T-cell (primary cell): ENCODE data around the gene PRDM10. TPM values are rescaled to one million over a fixed set of nuclear protein-coding genes. Genes with fewer than 3 reads are reported as not detected.
"Not testable (repeated sequence)": the region's sequence is repeated elsewhere in the genome, so short reads cannot be mapped to it uniquely, and the experiment has no call there.

ENCODE experiments used
- ATAC-seq, 4 experiments: fragments of 200-7000 bp in 3 of 4; fragments of 150-1000 bp in 1 of 4; cut with Tn5 transposase; replicated peaks in 1 of 4; 1 replicate in 3 of 4; 2 replicates in 1 of 4; pipeline ENCODE4 v1.10.0; 2021; ENCODE audit warnings: moderate library complexity in 3 of 4, mild to moderate bottlenecking in 2 of 4, moderate number of reproducible peaks in 1 of 4
- CTCF ChIA-PET, 2 donors: fragments of 300-600 bp; sonication (Branson Sonifier 250); formaldehyde crosslinking; loops; one replicate each; lab custom pipeline; 2022; ENCODE audit warnings: antibody characterized with exemption in 2 of 2; lab: Charles Lee
- POLR2A ChIA-PET, 2 donors: fragments of 300-600 bp; sonication (Branson Sonifier 250); formaldehyde crosslinking; loops; one replicate each; lab custom pipeline; 2022; ENCODE audit warnings: antibody characterized with exemption in 2 of 2; lab: Charles Lee
- DNase-seq, 35 experiments: peaks; one replicate each; pipeline versions ENCODE4 v3.0.0 to v3.0.0-alpha.2; 2013 to 2023
- H3K27ac ChIP-seq: one replicate; pipeline ENCODE4 v1.5.1; 2013; ENCODE audit warnings: low read length
- H3K27me3 ChIP-seq, 2 experiments: replicated peaks in 1 of 2; 1 replicate in 1 of 2; 2 replicates in 1 of 2; pipeline versions ENCODE4 v1.6.1 to v1.7.0; 2013; ENCODE audit warnings: low read length in 1 of 2, mixed read lengths in 1 of 2; ENCODE audit not compliant: control insufficient read depth in 2 of 2, insufficient read depth in 2 of 2; ENCODE audit errors: extremely low read depth in 1 of 2
- H3K36me3 ChIP-seq, 2 donors: 1 replicate in 1 of 2; 2 replicates in 1 of 2; pipeline versions ENCODE4 v1.6.1 to v1.7.0; 2013; ENCODE audit warnings: low read length in 1 of 2; ENCODE audit not compliant: control insufficient read depth in 2 of 2, insufficient read depth in 1 of 2; ENCODE audit errors: extremely low read depth in 1 of 2
- H3K4me1 ChIP-seq, 2 experiments: 1 replicate in 1 of 2; 2 replicates in 1 of 2; pipeline versions ENCODE4 v1.6.1 to v1.7.0; 2013; ENCODE audit warnings: low read length in 2 of 2, mixed read lengths in 1 of 2; ENCODE audit not compliant: insufficient read depth in 2 of 2, control insufficient read depth in 1 of 2; ENCODE audit errors: extremely low read depth in 1 of 2
- H3K4me3 ChIP-seq, 2 donors: 1 replicate in 1 of 2; 2 replicates in 1 of 2; pipeline versions ENCODE4 v1.5.1 to v1.7.0; 2013; ENCODE audit warnings: mild to moderate bottlenecking in 2 of 2, low read length in 1 of 2, moderate library complexity in 1 of 2; ENCODE audit not compliant: control insufficient read depth in 1 of 2; ENCODE audit errors: extremely low read depth in 1 of 2
- H3K9me3 ChIP-seq: 2 replicates; pipeline ENCODE4 v1.7.0; 2013
- H3K27ac Mint-ChIP-seq, 2 donors: one replicate each; pipeline ENCODE4 v1.8.0; 2020 to 2021; ENCODE audit warnings: mild to moderate bottlenecking in 2 of 2, mixed read lengths in 2 of 2
- H3K27me3 Mint-ChIP-seq, 2 donors: one replicate each; pipeline ENCODE4 v1.8.0; 2021 to 2022; ENCODE audit warnings: mixed read lengths in 2 of 2
- H3K36me3 Mint-ChIP-seq: one replicate; pipeline ENCODE4 v1.8.0; 2021; ENCODE audit warnings: mixed read lengths
- H3K4me1 Mint-ChIP-seq, 3 donors: one replicate each; pipeline ENCODE4 v1.8.0; 2020 to 2022; ENCODE audit warnings: mixed read lengths in 3 of 3, mild to moderate bottlenecking in 1 of 3
- H3K4me3 Mint-ChIP-seq, 3 donors: one replicate each; pipeline ENCODE4 v1.8.0; 2020 to 2022; ENCODE audit warnings: mild to moderate bottlenecking in 3 of 3, mixed read lengths in 3 of 3, moderate library complexity in 3 of 3
- H3K9me3 Mint-ChIP-seq, 3 donors: one replicate each; pipeline ENCODE4 v1.8.0; 2020 to 2022; ENCODE audit warnings: mixed read lengths in 3 of 3
- WGBS: methylation state at CpG from one replicate; pipeline ENCODE4 v1.1.5; 2013; ENCODE audit warnings: missing lambda C conversion rate; ENCODE audit not compliant: insufficient coverage; 5-methylcytosine and 5-hydroxymethylcytosine counted together
- total RNA-seq, 35 experiments: library from RNA in 6 of 35; stranded (reverse) in 6 of 35; fragments of 120-200 nt in 1 of 35; gene quantifications; one replicate each; pipeline versions ENCODE4 v1.2.1 to v1.2.4 and lab custom pipeline; 2013 to 2026

Gene PRDM10
- total RNA-seq, 5 donors from 2014 or later (not counting 1 experiment from before 2014, with no cell fraction given): 10.0 to 15.6 (median 14.2) TPM

GRCh38 chr11:129972611-129973010 is 30.0 kb downstream of the PRDM10 start:
- no peaks in the 10 kb centered on the region for H3K4me1 ChIP-seq
- ChIA-PET CTCF (interaction anchor here (0.6 to 1.3 kb wide), 2 partner anchors 18 to 160 kb away, joined by 3 read pairs; no protein-coding TSS in a partner anchor), POLR2A (no interaction called here)
- peaks cover 0 to 3% of the 10 kb centered on the region in 2 experiments for H3K27me3 ChIP-seq
- Mint-ChIP-seq H3K4me3 (no peak overlapping the region), H3K9me3 (no peaks in the 10 kb centered on the region), H3K36me3 (peaks cover 20% of the 10 kb centered on the region), H3K27ac (no peak overlapping the region), H3K27me3 (no peaks in the 10 kb centered on the region), H3K4me1 (peaks cover 4 to 11% (median 9%) of the 10 kb centered on the region in 3 donors)
- H3K4me3 ChIP-seq: no peak overlapping the region
- no peaks in the 10 kb centered on the region for H3K9me3 ChIP-seq
- no peak for DNase-seq
- 90% methylated on average over 2 of the region's 5 CpGs for WGBS
- H3K27ac ChIP-seq: no peak overlapping the region
- no peak for ATAC-seq
- no peaks in the 10 kb centered on the region for H3K36me3 ChIP-seq

- H3K27ac ChIP-seq, H3K9me3 ChIP-seq, H3K27ac Mint-ChIP-seq, H3K27me3 Mint-ChIP-seq, POLR2A ChIA-PET, CTCF ChIA-PET, DNase-seq, H3K9me3 Mint-ChIP-seq, H3K36me3 ChIP-seq, H3K4me1 ChIP-seq, H3K4me3 ChIP-seq, ATAC-seq, H3K27me3 ChIP-seq, H3K4me3 Mint-ChIP-seq: not testable (repeated sequence)
- peaks cover 23% of the 10 kb centered on the region for H3K36me3 Mint-ChIP-seq
- H3K4me1 Mint-ChIP-seq: peaks cover 4 to 11% (median 4%) of the 10 kb centered on the region in 3 donors
- 98% methylated on average over 27 of the region's 29 CpGs for WGBS
Measured at GRCh38 chr11:129971856-129972255, 30.8 kb downstream of the PRDM10 start.

GRCh38 chr11:129969920-129970319 is 32.7 kb downstream of the PRDM10 start:
- Histone ChIP-seq H3K9me3 (no peaks in the 10 kb centered on the region), H3K4me3 (no peak overlapping the region), H3K27me3 (peaks cover 0 to 3% of the 10 kb centered on the region in 2 experiments), H3K27ac (no peak overlapping the region), H3K36me3 (no peaks in the 10 kb centered on the region), H3K4me1 (no peaks in the 10 kb centered on the region)
- ChIA-PET CTCF (no interaction called here), POLR2A (no interaction called here)
- H3K36me3 Mint-ChIP-seq: peaks cover 23% of the 10 kb centered on the region
- no peak overlapping the region for H3K4me3 Mint-ChIP-seq
- H3K27ac Mint-ChIP-seq: no peak overlapping the region
- no peaks in the 10 kb centered on the region for H3K9me3 Mint-ChIP-seq
- DNase-seq (no peak), ATAC-seq (no peak)
- H3K4me1 Mint-ChIP-seq: peaks cover 4 to 11% (median 4%) of the 10 kb centered on the region in 3 donors
- H3K27me3 Mint-ChIP-seq: no peaks in the 10 kb centered on the region
- WGBS: no CpG with 5 or more reads among the region's 2 CpGs

DNA sequence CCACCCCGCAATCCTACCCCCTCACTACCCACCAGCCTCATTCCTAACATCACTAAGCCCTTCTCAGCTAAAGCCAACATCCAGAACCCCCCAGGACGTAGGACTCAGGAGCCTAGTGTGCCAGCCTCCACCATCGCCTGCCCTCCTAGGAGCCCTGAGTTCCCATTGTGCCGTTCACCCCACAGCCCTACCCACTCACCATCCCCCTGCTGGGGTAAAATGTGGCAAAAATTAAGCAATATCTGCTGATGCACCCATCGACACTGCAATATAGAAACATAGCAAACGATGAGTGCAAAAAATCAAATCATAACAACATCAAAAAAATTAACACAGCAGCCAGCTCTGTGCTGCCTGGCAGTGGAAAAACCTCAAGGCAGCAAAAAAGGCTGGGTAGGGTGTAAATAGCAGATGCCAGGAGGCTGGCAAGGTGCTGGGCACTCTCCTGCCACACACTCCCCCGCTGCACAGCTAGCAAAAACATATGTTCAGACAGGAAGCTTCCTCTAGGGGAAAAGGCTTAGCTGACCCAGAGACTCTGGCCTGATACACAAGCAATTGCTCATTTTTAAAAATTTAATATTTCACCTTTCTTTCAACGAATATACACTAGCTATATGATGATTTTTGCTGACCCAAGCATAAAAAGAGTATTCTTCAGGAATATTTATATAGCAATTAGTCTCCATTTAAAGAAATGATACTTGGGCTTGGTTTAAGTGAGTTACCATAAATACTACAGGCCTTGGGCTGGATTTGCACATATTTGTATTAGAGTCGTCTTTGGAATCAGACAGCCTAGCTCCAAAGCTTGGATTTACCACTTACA is 33.8 kb downstream of the PRDM10 start:
- no peaks in the 10 kb centered on the region for H3K9me3 ChIP-seq
- no peaks in the 10 kb centered on the region for H3K9me3 Mint-ChIP-seq
- no peaks in the 10 kb centered on the region for H3K36me3 ChIP-seq
- H3K4me1 ChIP-seq: no peaks in the 10 kb centered on the region
- peaks cover 0 to 3% of the 10 kb centered on the region in 2 experiments for H3K27me3 ChIP-seq
- no peak overlapping the region for H3K27ac Mint-ChIP-seq
- CTCF ChIA-PET: interaction anchor here in 1 of 2 donors (0.7 to 0.8 kb wide), 2 partner anchors 23 to 40 kb away, joined by 3 read pairs; no protein-coding TSS in a partner anchor
- H3K27me3 Mint-ChIP-seq: no peaks in the 10 kb centered on the region
- H3K4me1 Mint-ChIP-seq: peaks cover 5 to 13% (median 6%) of the 10 kb centered on the region in 3 donors
- no peak overlapping the region for H3K4me3 ChIP-seq
- no peak overlapping the region for H3K27ac ChIP-seq
- DNase-seq (no peak), ATAC-seq (no peak)
- no peak overlapping the region for H3K4me3 Mint-ChIP-seq
- POLR2A ChIA-PET: no interaction called here
- 93% methylated on average over 4 of the region's 9 CpGs for WGBS
- peaks cover 24% of the 10 kb centered on the region for H3K36me3 Mint-ChIP-seq

DNA sequence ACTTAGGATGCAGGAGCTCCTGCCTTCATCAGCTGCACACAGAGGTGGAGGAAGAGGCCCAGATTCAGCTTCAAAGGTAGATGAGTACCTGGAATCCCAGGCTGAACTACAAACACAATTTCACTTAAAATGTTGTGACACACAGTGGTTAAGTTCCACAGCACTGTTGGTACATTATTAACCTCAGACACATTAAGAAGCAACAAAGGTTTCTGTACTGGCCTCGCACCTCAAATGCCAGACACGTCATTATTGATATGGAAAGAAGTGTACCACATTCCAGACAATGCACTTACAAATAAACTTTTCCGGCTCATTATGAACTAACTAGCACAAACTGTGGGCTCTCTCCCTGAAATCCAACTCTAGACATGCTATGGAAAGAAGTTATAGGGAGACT is 34.6 kb downstream of the PRDM10 start:
- H3K27ac Mint-ChIP-seq: no peak overlapping the region
- DNase-seq (no peak), ATAC-seq (no peak)
- H3K36me3 ChIP-seq: no peaks in the 10 kb centered on the region
- H3K27me3 Mint-ChIP-seq: no peaks in the 10 kb centered on the region
- H3K4me3 ChIP-seq: no peak overlapping the region
- POLR2A ChIA-PET: no interaction called here
- H3K27me3 ChIP-seq: peaks cover 0 to 3% of the 10 kb centered on the region in 2 experiments
- no peaks in the 10 kb centered on the region for H3K9me3 ChIP-seq
- H3K36me3 Mint-ChIP-seq: peaks cover 24% of the 10 kb centered on the region
- H3K9me3 Mint-ChIP-seq: no peaks in the 10 kb centered on the region
- peaks cover 3 to 10% (median 10%) of the 10 kb centered on the region in 3 donors for H3K4me1 Mint-ChIP-seq
- H3K4me1 ChIP-seq: no peaks in the 10 kb centered on the region
- no peak overlapping the region for H3K4me3 Mint-ChIP-seq
- WGBS: no CpG with 5 or more reads among the region's 3 CpGs
- no peak overlapping the region for H3K27ac ChIP-seq
- CTCF ChIA-PET: no interaction called here

GRCh38 chr11:129965248-129965647 is 37.4 kb downstream of the PRDM10 start:
- H3K9me3 ChIP-seq: no peaks in the 10 kb centered on the region
- DNase-seq (no peak), ATAC-seq (no peak)
- peaks cover 19% of the 10 kb centered on the region for H3K36me3 Mint-ChIP-seq
- H3K4me1 ChIP-seq: no peaks in the 10 kb centered on the region
- peaks cover 0 to 3% of the 10 kb centered on the region in 2 experiments for H3K27me3 ChIP-seq
- CTCF ChIA-PET: no interaction called here
- no CpG with 5 or more reads among the region's 3 CpGs for WGBS
- H3K4me3 Mint-ChIP-seq: no peak overlapping the region
- no peak overlapping the region for H3K27ac ChIP-seq
- peaks cover 0 to 4% of the 10 kb centered on the region in 2 donors for H3K36me3 ChIP-seq
- peaks cover 2 to 7% (median 6%) of the 10 kb centered on the region in 3 donors for H3K4me1 Mint-ChIP-seq
- H3K4me3 ChIP-seq: no peak overlapping the region
- H3K9me3 Mint-ChIP-seq: no peaks in the 10 kb centered on the region
- POLR2A ChIA-PET: no interaction called here
- H3K27me3 Mint-ChIP-seq: no peaks in the 10 kb centered on the region
- H3K27ac Mint-ChIP-seq: no peak overlapping the region
